ENCODE results near the gene SLC25A28.

SLC25A28 gene

DNA sequence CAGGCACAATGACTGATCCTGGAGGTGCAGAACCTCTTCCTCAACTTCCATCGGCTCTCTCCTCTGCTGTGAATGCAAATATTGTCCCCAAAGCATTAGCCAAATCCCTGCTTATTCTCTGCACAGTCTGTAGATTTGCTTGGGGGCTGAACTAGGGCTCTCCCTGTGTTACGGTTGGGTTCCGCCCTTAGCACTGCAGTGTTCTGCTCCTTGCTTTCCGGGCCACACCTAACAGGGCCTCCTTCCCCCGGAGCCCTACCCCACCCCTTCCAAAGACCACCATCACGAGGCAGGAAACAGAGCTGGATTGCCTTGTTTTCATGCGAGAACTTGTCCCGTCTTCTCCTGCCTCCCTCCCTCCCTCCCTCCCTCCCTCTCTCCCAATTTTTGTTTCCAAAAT lies 36.6 kb downstream of the SLC25A28 start:
- DNase-seq (ENCODE audit: low spot score), result no peak

DNA sequence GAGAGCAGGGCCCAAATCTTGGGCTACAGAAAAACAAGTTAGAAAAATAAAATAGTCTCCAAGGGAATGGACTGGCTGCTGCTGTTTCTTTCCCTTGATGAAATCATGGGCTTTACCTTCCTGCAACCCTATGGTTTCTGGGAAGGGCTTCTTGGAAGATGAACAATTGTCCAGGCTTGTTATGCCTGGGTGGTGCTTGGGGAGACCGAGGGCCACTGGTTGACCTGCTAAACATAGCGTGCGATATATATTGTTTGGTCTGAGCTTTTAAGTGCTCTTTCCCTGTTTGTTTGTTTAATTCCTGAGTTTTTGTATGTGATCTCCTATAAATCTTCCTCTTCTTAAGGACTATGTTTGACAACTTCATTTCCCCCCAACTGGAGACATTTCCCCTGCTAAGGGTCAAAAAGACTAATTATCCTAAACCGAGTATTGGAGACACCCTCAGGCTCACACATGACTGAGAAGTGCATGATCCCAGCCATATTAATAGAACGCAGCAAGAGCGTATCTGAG lies 37.9 kb downstream of the SLC25A28 start:
- no peak for DNase-seq (ENCODE audit: low spot score)

DNA sequence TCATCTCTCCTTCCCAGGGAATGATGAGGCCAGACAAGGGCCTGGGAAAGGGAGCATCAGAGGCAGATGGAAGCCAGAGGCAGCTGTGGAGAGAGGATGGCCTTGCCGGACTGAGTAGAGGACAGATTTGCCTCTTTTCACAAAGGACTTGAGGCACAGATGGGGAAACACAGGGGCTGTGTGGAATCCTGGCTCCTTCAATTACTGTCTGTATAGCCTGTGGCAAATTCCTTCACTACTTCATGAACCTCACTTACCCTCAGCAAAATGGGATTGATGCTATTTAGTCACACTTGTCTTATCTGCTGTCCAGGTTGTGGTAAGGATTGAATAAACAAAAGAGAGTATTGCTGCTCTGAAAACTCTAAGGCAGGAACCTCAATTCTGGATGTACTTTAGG lies 40.3 kb downstream of the SLC25A28 start:
- no peak for DNase-seq (ENCODE audit: low spot score)

DNA sequence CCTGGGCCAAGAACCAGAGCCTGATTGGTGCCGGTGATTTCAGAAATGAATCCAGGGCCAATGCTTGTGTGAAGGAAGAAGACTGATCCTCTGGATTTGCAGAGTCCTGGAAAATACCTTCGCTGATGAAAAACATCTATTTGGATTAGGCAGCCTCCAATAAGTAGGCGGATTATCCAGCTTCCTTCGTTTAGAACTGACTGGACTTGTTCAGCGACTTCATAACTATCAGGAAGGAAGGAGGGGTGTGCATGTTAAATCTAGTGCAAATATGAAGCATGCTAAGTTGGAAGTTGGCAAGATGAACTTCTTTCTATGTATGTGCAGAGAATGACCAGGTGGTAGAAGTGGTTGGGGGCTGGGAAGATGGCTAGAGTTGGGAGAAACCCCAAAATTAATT lies 46.4 kb downstream of the SLC25A28 start:
- DNase-seq (ENCODE audit: low spot score), result no peak

DNA sequence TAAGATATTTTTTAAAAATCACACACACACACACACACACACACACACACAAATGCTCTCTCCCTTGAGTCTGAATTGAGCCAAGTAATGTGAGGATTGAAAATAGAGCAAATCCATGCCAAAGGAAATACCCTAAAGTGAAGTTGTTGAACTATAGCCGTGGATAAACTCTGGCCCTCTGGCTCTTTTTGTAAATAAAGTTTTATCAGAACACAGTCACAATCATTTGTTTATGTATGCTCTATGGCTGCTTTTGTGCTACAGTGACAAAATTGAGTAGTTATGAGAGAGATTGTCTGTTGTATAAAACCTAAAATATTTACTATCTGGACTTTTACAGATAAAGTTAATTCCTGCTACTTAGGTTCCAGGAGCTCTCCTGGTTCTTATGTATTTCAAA lies 48.4 kb downstream of the SLC25A28 start:
- DNase-seq (ENCODE audit: low spot score), result no peak

DNA sequence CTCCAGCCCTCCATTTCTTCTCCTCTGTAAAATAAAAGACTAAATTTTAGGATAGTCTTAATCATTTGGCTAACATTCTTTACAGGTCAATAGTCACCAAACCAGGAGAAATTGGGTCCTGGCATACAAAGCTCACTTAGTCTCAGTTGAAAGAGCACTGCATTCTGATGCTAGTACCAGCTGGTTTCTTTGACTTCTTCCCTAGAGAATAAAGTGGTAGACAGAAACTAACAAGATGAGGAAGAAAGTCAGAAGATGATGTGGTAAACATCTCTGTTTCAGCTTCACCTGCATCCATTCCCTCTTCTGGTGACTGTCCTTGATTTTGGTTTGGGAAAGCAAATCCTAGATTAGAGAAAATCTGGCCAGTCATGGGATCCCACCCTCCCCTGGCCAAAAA lies 50.3 kb downstream of the SLC25A28 start:
- no peak for DNase-seq (ENCODE audit: low spot score)

DNA sequence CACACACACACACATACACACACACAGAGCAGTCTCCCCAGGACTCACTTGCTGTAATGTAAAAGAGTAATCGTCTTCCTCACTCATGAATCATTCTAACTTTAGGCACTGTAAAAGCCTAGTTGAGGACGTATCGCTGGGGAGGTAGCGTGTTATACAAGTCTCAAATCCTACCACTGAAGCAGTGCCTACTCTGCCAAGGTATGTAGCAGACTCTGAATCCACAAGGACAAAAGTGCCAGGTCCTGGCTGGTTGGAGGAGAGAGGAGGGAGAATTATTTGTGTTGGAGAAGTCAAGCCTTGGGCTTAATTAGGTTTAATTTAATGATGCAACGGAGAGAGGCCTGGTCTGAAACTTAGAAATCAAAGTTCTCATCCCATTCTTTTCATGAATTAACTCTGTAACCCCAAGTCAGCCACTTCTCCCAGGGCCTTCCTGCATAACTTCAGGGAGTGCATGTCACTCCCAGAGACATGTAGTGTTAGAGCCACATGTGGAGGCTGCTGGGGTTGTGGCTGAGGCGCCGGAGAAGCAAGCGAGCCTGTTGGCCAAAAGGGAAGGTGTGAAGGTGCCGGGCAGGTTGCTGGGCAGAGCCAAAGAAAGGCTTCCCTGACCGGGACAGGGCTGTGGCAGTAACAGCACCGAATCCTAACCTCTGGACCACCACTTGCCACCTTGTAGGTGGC lies 50.8 kb downstream of the SLC25A28 start:
- DNase-seq (ENCODE audit: low spot score), result no peak

DNA sequence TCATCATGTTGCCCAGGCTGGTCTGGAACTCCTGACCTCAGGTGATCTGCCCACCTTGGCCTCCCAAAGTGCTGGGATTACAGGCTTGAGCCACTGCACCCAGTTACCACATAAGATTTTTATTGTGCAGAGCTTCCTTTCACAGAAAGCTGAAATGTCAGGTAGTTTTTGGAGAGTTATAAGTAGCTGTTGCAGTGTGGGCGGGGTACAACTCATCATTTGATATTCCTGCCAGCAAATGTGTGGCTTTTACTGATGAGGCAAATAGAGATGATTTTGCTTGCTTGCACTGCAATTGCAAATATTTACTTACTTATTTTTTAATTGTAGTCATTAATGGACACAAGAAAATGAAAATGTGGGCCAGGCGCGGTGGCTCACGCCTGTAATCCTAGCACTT lies 55.1 kb downstream of the SLC25A28 start:
- DNase-seq (ENCODE audit: low spot score), result no peak

DNA sequence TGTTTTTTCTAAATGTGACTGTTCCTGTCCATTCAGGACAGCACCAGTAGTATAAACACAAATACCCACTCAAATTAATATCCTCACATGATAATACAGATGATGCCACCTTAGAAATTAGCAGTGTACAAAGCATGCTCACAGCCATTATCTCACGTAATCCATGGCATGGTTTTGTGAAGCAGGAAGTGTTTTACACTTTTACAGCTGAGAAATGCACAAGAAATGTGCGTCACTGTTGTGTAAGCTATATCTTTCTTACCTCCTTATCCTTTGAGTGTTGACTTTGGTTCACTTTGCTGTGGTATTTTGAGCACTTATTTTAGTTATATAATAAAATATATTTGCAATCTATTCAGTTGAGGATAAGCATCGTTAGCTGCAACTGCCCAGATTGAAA lies 55.9 kb downstream of the SLC25A28 start:
- DNase-seq (ENCODE audit: low spot score), result no peak

DNA sequence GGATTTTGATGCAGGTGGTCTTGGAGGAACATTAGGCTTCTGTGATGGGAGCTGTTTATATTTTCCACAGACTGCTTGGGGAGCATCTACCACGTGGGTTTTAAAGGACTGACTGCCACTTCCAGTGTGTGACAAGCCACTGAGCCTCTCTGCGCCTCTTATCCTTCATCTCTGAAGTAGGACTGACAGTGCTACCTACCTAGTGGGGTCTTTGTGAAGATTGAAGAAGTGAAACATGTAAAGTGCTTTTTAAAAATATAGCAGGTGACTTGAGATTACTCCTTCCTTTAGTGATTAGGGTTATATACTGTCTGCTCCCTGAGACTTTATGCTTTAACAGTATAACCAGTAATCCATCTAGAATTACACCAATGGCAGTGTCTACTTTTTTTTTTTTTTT lies 57.6 kb downstream of the SLC25A28 start:
- DNase-seq (ENCODE audit: low spot score), result no peak

Measured in SW480 (cell line).